Measurements from ENCODE around the gene GPR146.

DNA sequence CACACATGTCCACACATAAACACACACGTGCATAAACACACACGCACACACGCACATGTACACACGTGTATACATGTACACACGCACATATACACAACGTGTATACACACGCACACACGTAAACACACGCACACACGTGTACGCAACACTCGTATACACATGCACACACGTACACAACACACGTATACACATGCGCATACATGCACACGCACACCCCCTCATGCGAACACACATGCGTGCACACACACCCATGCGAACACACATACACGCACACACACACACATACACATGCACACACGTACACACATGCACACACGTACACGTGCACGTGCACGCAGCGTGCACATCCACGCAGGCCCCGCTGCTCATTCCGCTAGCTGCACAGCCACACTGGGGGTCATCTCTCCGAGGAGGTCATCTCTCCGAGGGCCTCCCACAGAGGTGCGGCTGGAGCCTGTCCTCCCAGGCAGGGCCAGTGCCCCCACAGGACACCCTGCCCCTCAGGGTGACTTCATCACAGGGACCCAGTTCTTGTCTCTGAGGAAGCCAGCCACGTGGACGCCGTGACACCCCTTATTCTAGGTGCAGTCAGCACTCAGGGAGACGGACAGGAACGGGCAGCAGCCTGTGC lies 35.5 kb upstream of the GPR146 start:
- TF ChIP-seq, protein P1, sequence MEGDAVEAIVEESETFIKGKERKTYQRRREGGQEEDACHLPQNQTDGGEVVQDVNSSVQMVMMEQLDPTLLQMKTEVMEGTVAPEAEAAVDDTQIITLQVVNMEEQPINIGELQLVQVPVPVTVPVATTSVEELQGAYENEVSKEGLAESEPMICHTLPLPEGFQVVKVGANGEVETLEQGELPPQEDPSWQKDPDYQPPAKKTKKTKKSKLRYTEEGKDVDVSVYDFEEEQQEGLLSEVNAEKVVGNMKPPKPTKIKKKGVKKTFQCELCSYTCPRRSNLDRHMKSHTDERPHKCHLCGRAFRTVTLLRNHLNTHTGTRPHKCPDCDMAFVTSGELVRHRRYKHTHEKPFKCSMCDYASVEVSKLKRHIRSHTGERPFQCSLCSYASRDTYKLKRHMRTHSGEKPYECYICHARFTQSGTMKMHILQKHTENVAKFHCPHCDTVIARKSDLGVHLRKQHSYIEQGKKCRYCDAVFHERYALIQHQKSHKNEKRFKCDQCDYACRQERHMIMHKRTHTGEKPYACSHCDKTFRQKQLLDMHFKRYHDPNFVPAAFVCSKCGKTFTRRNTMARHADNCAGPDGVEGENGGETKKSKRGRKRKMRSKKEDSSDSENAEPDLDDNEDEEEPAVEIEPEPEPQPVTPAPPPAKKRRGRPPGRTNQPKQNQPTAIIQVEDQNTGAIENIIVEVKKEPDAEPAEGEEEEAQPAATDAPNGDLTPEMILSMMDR (IDR thresholded peaks at IDR 0.05) = no peak
- TF ChIP-seq POLR2A (IDR thresholded peaks at IDR 0.05) = no peak

Data from lower leg skin (tissue), 3 donors.